GM12872 (cell line): ENCODE results near the gene ACTR3.

ENCODE experiments used
- CTCF ChIP-seq: IDR thresholded peaks from 3 replicates; pipeline ENCODE4 v1.5.1; 2011; ENCODE audit warnings: low read depth, mild to moderate bottlenecking, low read length, moderate library complexity; ENCODE audit not compliant: insufficient read depth

The ACTR3 gene

GRCh38 chr2:113980946-113981345, 91.1 kb downstream of the ACTR3 start:
- TF ChIP-seq CTCF: no peak

- TF ChIP-seq CTCF: no peak
Observed at GRCh38 chr2:113981404-113982134, 91.7 kb downstream of the ACTR3 start.

- no peak for TF ChIP-seq CTCF
Observed at GRCh38 chr2:113985554-113986397, 95.9 kb downstream of the ACTR3 start.

- TF ChIP-seq CTCF: no peak
Observed at GRCh38 chr2:113986762-113987290, 96.9 kb downstream of the ACTR3 start.

GRCh38 chr2:113992090-113992489, 102.2 kb downstream of the ACTR3 start:
- no peak for TF ChIP-seq CTCF

- no peak for TF ChIP-seq CTCF
Observed at GRCh38 chr2:113996671-113997594, 107.0 kb downstream of the ACTR3 start.
